Activated naive CD8-positive, alpha-beta T cell treated with anti-CD3 and anti-CD28 coated beads, Interleukin-2, amount 50 U/mL, for 24 hours (primary cell): ENCODE results near the gene HOXA2.

Source experiments
- ATAC-seq: fragments of 150-1000 bp; cut with Tn5 transposase; one replicate; pipeline ENCODE4 v1.10.0; 2021
- DNase-seq: peaks from one replicate; pipeline ENCODE4 v3.0.0; 2021
- H3K27ac Mint-ChIP-seq: one replicate; pipeline ENCODE4 v1.8.0; 2021; ENCODE audit warnings: mild to moderate bottlenecking, mixed read lengths
- H3K27me3 Mint-ChIP-seq: one replicate; pipeline ENCODE4 v1.8.0; 2021; ENCODE audit warnings: mixed read lengths
- H3K36me3 Mint-ChIP-seq: one replicate; pipeline ENCODE4 v1.8.0; 2021; ENCODE audit warnings: low read depth, mixed read lengths
- H3K4me1 Mint-ChIP-seq: one replicate; pipeline ENCODE4 v1.8.0; 2021; ENCODE audit warnings: mixed read lengths
- H3K4me3 Mint-ChIP-seq: one replicate; pipeline ENCODE4 v1.8.0; 2021; ENCODE audit warnings: mild to moderate bottlenecking, moderate library complexity, mixed read lengths
- H3K9me3 Mint-ChIP-seq: one replicate; pipeline ENCODE4 v1.8.0; 2021; ENCODE audit warnings: mixed read lengths

The HOXA2 gene

DNA sequence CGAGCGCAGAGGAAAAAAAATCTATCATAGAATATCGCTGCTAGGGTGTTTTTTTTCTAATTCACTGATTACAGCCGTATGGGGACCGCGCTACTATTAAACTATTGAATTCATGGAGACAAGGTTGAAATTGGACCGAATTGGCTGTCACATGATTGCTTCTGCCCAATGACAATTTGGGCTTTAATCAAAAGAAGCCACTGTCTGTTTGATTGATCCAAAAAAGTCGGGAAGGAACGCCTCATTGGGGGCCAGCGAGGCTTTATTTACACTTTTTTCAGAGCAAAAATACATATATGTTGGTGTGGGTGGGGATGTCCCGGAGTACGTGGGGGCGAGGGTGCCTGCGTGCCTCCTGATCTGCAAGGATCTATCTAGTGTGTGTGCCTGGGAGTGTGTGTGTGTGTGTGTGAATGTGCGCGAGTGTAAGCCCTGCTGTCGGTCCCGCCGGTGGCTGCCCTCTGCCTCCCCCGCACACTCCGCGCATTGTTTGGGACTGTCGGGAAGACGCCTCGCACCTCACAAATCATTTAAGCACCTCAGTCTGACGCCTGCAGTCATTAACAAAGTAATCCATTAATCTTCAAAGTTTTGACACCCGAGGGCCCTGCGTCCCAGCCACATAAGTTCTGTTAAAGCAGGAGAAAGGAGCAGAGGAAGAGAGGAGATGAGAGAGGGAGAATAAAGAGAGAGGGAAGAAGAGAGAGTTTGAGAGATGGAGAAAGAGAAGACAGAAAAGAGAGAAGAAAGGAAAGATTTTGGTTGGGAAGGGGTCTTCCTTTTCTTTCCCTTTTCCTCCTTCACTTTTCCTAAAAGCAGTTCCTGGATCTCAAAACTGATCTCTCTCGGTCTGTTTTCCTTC, at the start of gene HOXA2:
Gene HOXA2 (minus strand): TSS at position 103 of the 862 bp plus-strand sequence. CDS start 183 bp downstream, outside the sequence.
- H3K9me3 Mint-ChIP-seq: no peaks in the 10 kb centered on the region
- no peak within 1 kb of the TSS for H3K27ac Mint-ChIP-seq
- no peak for ATAC-seq
- H3K4me3 Mint-ChIP-seq: peak within 1 kb of the TSS; percentile 21
- peaks cover 16% of the 10 kb centered on the region for H3K4me1 Mint-ChIP-seq
- H3K27me3 Mint-ChIP-seq: peaks cover 69% of the 10 kb centered on the region
- DNase-seq: no peak
- H3K36me3 Mint-ChIP-seq: peaks cover 6% of the 10 kb centered on the region

DNA sequence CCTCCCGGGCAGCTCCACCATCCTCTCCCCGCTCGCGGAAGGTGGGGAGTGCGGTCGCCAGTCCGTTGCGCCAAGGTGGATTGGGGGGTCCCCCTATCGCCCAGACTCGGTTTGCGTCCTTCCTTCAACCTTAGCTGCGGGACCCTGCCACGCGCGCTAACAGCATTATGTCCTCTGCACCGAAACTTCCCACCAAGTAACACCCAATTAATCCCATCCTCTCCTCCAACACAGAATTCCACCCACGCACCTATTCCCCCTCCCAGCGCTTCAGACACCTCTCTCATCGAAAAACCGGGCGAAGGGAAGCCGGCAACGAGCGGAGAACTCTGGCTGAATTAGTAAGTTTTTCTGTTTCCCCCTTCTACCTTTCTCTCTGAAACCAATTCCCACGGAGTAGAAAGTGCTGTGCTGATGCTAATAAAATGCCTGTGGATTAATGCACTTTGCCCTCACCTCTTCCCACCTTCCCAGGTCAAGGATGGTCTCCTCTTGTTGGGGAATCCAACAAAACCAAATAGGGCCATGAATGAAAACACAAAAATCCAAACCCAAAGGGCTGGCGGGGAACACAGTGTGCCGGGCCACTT, 49.0 kb upstream of the HOXA2 start:
- peaks cover 41% of the 10 kb centered on the region for H3K4me1 Mint-ChIP-seq

DNA sequence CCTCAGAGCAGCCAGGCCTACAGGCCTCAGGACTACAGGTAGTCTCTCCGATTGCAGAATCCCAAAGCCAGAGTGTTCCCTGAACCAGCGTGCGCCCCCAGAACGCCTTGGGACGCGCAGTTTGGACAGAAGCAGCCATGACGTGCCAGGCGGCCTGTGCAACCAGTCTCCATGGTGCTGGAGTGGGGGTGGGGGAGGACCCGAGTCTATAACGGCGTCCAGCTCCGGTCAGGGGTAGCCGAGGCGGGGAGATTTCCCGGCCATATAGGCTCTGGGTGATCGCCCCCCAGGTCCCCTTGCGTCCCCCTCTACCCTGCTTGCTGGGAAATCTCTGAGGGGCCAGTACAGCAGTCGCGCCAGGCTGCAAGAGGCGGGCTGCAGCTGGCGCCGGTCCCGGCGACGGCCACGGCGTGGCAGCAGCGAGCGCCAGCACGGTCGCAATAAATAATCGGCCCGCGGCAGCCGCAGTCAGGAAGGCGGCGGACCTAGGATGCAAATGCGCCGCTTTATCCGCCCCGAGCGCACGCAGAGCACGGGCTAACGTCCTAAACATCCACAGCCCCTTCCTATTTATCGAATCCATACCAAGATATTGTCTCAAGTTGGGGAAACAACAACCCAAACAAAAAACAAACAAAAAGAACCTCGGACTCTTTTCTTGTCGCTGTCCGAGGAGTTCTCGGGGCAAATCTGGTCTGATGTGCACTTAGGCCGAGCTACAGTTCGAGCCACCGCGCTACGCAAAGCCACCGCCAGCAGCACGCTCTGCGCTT, 48.3 kb upstream of the HOXA2 start:
- Mint-ChIP-seq H3K4me3 (peak overlapping the region; percentile 57), H3K27me3 (peaks cover 90% of the 10 kb centered on the region), H3K36me3 (peaks cover 1% of the 10 kb centered on the region), H3K27ac (no peak overlapping the region), H3K4me1 (peaks cover 39% of the 10 kb centered on the region), H3K9me3 (no peaks in the 10 kb centered on the region)
- peak; percentile 71 for DNase-seq
- ATAC-seq: peak; percentile 73

More for the DNA sequence above, 49.0 kb upstream of the HOXA2 start:
- no peak for DNase-seq
- Mint-ChIP-seq H3K4me3 (peak overlapping the region; percentile 57), H3K36me3 (peaks cover 1% of the 10 kb centered on the region), H3K9me3 (no peaks in the 10 kb centered on the region), H3K27ac (no peak overlapping the region), H3K27me3 (peaks cover 89% of the 10 kb centered on the region)
- no peak for ATAC-seq

GRCh38 chr7:27149842-27150567, 47.5 kb upstream of the HOXA2 start:
- Mint-ChIP-seq H3K4me3 (peak overlapping the region; percentile 57), H3K27me3 (peaks cover 86% of the 10 kb centered on the region), H3K27ac (no peak overlapping the region), H3K4me1 (peaks cover 31% of the 10 kb centered on the region), H3K36me3 (peaks cover 1% of the 10 kb centered on the region), H3K9me3 (no peaks in the 10 kb centered on the region)
- no peak for DNase-seq
- ATAC-seq: no peak

DNA sequence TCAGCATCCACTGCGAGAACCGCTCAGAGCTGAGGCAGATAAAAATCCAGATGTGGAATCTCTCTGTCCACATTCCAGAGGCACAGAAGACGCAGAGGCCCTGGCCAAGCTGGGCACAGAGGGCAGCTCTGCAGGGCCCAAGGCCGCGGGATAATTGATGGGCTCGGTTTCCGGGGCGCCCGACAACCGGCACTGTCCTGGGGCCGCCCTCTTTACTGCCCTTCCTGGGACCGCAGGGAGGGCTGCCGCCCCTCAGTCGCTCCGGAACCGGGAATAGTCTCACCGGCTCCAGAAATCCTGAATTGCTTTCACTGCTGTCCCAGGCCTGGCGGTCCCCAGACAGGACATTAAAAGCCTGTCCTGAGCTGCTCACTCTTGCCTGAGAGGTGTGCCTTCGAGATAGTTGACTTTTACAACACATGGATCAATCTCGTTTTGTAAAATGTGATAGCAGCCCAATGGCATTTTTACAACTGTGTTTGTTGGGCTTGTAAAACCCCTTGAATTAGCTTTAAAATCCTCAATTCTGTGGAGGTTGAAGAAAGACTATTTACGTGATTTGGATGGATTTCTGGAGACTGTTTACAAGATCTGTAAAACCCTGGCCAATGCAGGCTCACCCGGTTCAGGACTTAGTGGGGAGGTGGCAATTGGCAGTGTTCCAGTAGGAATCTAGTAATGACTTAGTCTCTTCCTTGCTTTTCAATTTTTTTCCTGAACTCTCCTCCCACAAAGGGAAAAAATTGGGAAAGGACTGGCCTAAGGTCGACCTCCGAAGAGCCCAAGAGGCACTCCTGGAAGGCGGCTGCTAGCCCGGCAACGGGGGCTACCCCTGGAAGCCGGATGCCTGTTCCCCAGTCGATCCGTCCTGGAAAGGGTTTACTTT, 46.5 kb upstream of the HOXA2 start:
- no peak overlapping the region for H3K4me3 Mint-ChIP-seq
- peaks cover 25% of the 10 kb centered on the region for H3K4me1 Mint-ChIP-seq
- H3K9me3 Mint-ChIP-seq: no peaks in the 10 kb centered on the region
- ATAC-seq (no peak), DNase-seq (no peak)
- H3K27me3 Mint-ChIP-seq: peaks cover 82% of the 10 kb centered on the region
- no peaks in the 10 kb centered on the region for H3K36me3 Mint-ChIP-seq
- no peak overlapping the region for H3K27ac Mint-ChIP-seq

GRCh38 chr7:27148031-27148755, 45.7 kb upstream of the HOXA2 start:
- H3K36me3 Mint-ChIP-seq: no peaks in the 10 kb centered on the region
- H3K4me1 Mint-ChIP-seq: peaks cover 25% of the 10 kb centered on the region
- H3K9me3 Mint-ChIP-seq: no peaks in the 10 kb centered on the region
- H3K4me3 Mint-ChIP-seq: peak overlapping the region; percentile 26
- no peak overlapping the region for H3K27ac Mint-ChIP-seq
- no peak for DNase-seq
- no peak for ATAC-seq
- peaks cover 75% of the 10 kb centered on the region for H3K27me3 Mint-ChIP-seq

DNA sequence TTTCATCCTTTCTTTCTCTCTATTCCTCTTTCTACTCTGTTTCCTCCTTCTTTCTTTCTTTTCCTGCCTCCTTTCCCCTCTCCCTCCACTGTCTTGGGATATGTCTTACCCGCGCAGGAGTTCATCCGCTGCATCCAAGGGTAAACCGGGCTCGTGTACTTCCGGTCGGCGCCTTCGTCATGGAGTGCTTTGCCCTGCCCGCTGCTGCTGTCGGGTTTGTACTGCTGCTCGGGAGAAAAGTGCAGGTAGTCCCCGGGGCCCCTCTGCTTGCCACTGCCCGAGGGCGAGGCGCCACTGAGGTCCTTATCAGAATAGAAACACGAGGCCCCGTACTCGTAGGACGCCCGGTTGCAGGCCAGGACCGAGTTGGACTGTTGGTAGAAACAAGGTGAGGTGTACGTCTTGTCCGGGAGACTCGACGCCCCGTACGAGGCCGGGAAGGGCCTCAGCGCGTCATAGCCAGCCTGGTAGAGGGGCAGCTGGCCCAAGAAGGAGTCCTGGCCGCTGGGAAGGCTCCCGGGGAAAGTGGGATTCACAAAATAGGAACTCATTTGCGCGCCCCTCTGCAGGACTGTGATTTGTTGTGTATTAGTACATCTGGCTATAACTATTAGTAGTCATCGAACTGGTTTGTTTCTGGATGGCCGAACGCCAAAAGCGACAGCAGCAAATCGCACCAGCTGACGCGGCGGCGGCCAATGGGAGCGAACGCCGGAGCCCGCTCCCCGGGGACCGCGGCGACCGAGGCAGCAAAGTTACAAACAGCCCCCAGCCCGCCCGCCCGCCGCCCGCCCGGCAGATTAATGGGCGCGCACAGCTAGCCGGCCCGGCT, 44.9 kb upstream of the HOXA2 start, which contains the start of gene HOXA6:
Gene HOXA6 (minus strand): TSS at position 576 of the 832 bp plus-strand sequence. CDS start 25 bp downstream, at position 551.
- H3K4me3 Mint-ChIP-seq: peak within 1 kb of the TSS; percentile 26
- H3K36me3 Mint-ChIP-seq: no peaks in the 10 kb centered on the region
- no peaks in the 10 kb centered on the region for H3K9me3 Mint-ChIP-seq
- ATAC-seq (no peak), DNase-seq (no peak)
- H3K27ac Mint-ChIP-seq: no peak within 1 kb of the TSS
- peaks cover 27% of the 10 kb centered on the region for H3K4me1 Mint-ChIP-seq
- H3K27me3 Mint-ChIP-seq: peaks cover 74% of the 10 kb centered on the region

DNA sequence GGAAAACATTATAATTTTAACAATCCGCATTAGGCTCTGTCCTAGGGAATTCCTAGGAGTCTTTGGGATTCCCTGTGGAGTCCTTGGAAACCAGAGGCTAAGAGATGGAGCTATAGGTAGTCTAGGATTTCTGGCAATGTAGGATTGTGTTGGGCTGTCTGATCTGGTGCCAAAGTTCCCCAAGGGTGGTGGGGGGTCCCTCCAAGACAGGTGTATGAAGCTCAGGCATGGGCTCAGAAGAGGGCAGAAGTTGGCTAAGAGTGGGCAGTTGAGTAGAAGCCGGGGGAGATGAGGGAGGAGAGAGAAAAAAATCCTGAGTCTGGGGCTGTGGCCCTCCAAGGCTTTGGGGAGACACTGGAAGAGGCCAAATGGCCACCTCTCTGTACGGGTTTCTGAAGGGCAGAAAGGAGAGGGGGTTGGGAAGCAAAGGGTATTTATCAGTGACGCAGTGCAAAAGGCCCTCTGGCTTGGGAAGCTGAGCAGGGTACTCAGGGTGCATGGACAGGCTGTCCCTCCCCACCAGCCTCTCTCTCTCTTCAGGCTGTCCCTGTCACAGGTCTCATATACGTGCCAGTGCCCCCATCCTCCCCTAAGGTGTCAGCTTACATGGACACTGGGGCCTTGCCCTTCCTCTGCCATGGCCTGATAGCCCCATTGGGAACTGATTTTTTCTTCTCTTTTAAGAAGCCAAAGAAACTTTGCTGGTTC, 44.2 kb upstream of the HOXA2 start:
- peaks cover 67% of the 10 kb centered on the region for H3K27me3 Mint-ChIP-seq
- H3K4me3 Mint-ChIP-seq: no peak overlapping the region
- DNase-seq: no peak
- H3K36me3 Mint-ChIP-seq: no peaks in the 10 kb centered on the region
- no peak for ATAC-seq
- peaks cover 21% of the 10 kb centered on the region for H3K4me1 Mint-ChIP-seq
- no peak overlapping the region for H3K27ac Mint-ChIP-seq
- H3K9me3 Mint-ChIP-seq: no peaks in the 10 kb centered on the region

- no peaks in the 10 kb centered on the region for H3K9me3 Mint-ChIP-seq
- peaks cover 63% of the 10 kb centered on the region for H3K27me3 Mint-ChIP-seq
- H3K4me1 Mint-ChIP-seq: peaks cover 14% of the 10 kb centered on the region
- ATAC-seq: no peak
- no peaks in the 10 kb centered on the region for H3K36me3 Mint-ChIP-seq
- no peak overlapping the region for H3K4me3 Mint-ChIP-seq
- no peak for DNase-seq
- H3K27ac Mint-ChIP-seq: no peak overlapping the region
Measured at GRCh38 chr7:27145914-27146412, 43.5 kb upstream of the HOXA2 start.

- peaks cover 59% of the 10 kb centered on the region for H3K27me3 Mint-ChIP-seq
- no peaks in the 10 kb centered on the region for H3K9me3 Mint-ChIP-seq
- peaks cover 10% of the 10 kb centered on the region for H3K4me1 Mint-ChIP-seq
- H3K36me3 Mint-ChIP-seq: no peaks in the 10 kb centered on the region
- DNase-seq: no peak
- H3K4me3 Mint-ChIP-seq: no peak overlapping the region
- ATAC-seq: no peak
- no peak overlapping the region for H3K27ac Mint-ChIP-seq
Measured at GRCh38 chr7:27145165-27145913, 42.9 kb upstream of the HOXA2 start.

GRCh38 chr7:27144781-27145164, 42.3 kb upstream of the HOXA2 start:
- Mint-ChIP-seq H3K4me3 (no peak overlapping the region), H3K4me1 (peaks cover 8% of the 10 kb centered on the region), H3K36me3 (no peaks in the 10 kb centered on the region), H3K27ac (no peak overlapping the region), H3K27me3 (peaks cover 54% of the 10 kb centered on the region), H3K9me3 (no peaks in the 10 kb centered on the region)
- ATAC-seq: no peak
- no peak for DNase-seq
